Thoracic aorta (tissue), 2 donors: ENCODE measurements around the gene MED26. TPM values are rescaled to one million over a fixed set of nuclear protein-coding genes. Genes with fewer than 3 reads are reported as not detected.

Source experiments
- ATAC-seq: fragments of 150-250 bp; one replicate; pipeline ENCODE4 v1.8.0; 2017; ENCODE audit warnings: low read depth; ENCODE audit not compliant: insufficient number of reproducible peaks, low FRiP score
- DNase-seq: peaks from one replicate; pipeline ENCODE4 v3.0.0-alpha.2; 2020; ENCODE audit warnings: low spot score
- H3K27ac ChIP-seq, 2 donors: fragments of 200-600 bp; sonication (generic); 1 replicate in 1 of 2; 2 replicates in 1 of 2; pipeline ENCODE4 v1.5.1; 2016; ENCODE audit warnings: mild to moderate bottlenecking in 2 of 2, moderate library complexity in 2 of 2
- H3K27me3 ChIP-seq: fragments of 200-600 bp; sonication (generic); replicated peaks from 2 replicates; pipeline ENCODE4 v1.6.0; 2016; ENCODE audit warnings: mild to moderate bottlenecking; ENCODE audit not compliant: insufficient read depth
- H3K36me3 ChIP-seq: fragments of 200-600 bp; sonication (generic); one replicate; pipeline ENCODE4 v1.5.1; 2016
- H3K4me1 ChIP-seq, 2 donors: fragments of 200-600 bp; sonication (generic); 1 replicate in 1 of 2; 2 replicates in 1 of 2; pipeline versions ENCODE4 v1.5.1 to v1.6.0; 2016; ENCODE audit warnings: low read depth in 2 of 2, mild to moderate bottlenecking in 1 of 2; ENCODE audit not compliant: control insufficient read depth in 1 of 2
- H3K4me3 ChIP-seq: fragments of 200-600 bp; sonication (generic); 2 replicates; pipeline ENCODE4 v1.5.1; 2016; ENCODE audit warnings: mild to moderate bottlenecking
- H3K9me3 ChIP-seq: fragments of 200-600 bp; sonication (generic); 2 replicates; pipeline ENCODE4 v1.5.1; 2016
- total RNA-seq, 2 donors: library from RNA; depleted of rRNA; stranded (reverse); fragments of >200 nt; gene quantifications; one replicate each; pipeline versions ENCODE4 v1.1.0 to v1.2.3, GENCODE V29; 2016
- TF ChIP-seq, protein P1 (sequence below): fragments of 200-600 bp; sonication (generic); IDR thresholded peaks from one replicate; pipeline ENCODE4 v1.5.1; 2019; ENCODE audit warnings: antibody characterized with exemption

Gene MED26
- total RNA-seq, 2 donors from 2014 or later = 9.6 to 14.2 TPM

DNA sequence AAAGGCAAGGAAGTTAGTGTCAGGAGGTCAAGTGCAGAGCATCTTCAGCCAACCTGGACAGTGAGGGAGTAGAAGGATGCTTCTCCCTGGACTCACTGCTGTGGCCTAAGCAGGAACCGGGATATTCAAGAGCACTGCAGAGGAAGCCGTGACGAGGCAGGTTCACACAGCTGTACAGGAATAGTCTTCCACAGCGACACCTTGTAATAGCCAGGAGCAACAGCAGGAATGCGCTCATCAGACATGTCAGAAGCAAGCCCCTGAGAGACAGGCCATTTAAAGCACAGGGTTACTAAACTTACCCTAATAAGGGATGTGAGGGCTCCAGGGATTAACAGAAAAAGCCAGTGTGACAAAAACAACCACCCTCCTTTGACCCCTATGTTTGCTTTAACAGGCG is 3.5 kb upstream of the MED26 start:
- no peak for DNase-seq
- H3K4me3 ChIP-seq = no peak overlapping the region
- ATAC-seq = no peak
- H3K27me3 ChIP-seq = no peaks in the 10 kb centered on the region
- TF ChIP-seq, protein P1, sequence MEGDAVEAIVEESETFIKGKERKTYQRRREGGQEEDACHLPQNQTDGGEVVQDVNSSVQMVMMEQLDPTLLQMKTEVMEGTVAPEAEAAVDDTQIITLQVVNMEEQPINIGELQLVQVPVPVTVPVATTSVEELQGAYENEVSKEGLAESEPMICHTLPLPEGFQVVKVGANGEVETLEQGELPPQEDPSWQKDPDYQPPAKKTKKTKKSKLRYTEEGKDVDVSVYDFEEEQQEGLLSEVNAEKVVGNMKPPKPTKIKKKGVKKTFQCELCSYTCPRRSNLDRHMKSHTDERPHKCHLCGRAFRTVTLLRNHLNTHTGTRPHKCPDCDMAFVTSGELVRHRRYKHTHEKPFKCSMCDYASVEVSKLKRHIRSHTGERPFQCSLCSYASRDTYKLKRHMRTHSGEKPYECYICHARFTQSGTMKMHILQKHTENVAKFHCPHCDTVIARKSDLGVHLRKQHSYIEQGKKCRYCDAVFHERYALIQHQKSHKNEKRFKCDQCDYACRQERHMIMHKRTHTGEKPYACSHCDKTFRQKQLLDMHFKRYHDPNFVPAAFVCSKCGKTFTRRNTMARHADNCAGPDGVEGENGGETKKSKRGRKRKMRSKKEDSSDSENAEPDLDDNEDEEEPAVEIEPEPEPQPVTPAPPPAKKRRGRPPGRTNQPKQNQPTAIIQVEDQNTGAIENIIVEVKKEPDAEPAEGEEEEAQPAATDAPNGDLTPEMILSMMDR = no peak
- no peaks in the 10 kb centered on the region for H3K9me3 ChIP-seq
- H3K4me1 ChIP-seq = peaks cover 12 to 16% of the 10 kb centered on the region in 2 donors
- peaks cover 11% of the 10 kb centered on the region for H3K36me3 ChIP-seq
- no peak overlapping the region for H3K27ac ChIP-seq

DNA sequence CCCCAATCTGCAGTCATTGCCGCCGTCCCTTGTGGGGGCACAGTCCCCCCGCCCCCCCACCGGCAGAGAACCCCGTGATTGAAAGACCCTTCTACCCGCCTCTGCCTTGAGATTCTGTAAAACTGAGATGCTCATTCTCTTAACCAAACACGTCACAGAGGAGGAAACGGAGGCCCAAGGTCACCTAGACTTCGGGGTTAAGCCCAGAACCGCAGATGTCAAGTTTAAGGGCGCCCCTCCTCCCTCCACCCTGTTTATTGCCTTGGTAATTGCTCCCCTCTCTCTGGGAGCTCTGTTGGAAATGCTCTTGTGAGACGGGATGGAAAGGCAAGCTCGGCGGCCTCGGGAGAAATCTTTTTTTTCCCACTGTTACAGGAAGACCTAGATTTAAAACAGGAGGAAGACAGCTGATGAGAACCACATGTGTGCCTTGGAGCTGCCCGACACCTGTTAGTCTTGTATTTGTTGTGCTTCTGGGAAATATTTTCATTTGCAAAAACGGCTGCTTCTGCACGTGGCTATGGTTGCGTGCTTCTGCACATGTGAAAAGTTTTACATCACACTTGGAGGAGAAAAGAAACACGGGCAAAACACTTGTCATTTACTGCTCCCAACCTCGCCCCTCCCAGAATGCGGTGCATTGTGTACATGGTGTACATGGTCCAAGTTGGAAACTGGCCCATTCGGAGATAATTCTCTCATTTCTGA is 1.1 kb upstream of the MED26 start:
- TF ChIP-seq, protein P1 = no peak
- no peak for ATAC-seq
- peaks cover 4% of the 10 kb centered on the region for H3K36me3 ChIP-seq
- H3K27ac ChIP-seq = peak overlapping the region; percentile 83 to 86
- no peak for DNase-seq
- H3K27me3 ChIP-seq = no peaks in the 10 kb centered on the region
- peak overlapping the region; percentile 96 for H3K4me3 ChIP-seq
- no peaks in the 10 kb centered on the region for H3K9me3 ChIP-seq
- H3K4me1 ChIP-seq = peaks cover 16 to 28% of the 10 kb centered on the region in 2 donors

DNA sequence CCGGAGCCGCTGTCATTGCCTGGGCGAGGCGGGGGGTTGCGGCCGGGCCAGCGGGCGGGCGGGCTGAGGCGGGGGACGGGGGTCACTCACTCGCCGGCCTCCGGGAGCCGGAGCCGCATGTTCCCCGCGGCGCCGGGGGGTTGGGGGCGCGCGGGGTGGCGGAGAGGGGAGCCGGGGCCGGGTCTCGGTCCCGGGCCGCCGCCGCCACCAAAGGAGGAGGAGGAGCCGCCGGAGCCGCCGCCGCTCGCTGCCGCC is 149 bp downstream of the MED26 start:
- Histone ChIP-seq H3K4me3 (peak overlapping the region; percentile 96), H3K4me1 (peaks cover 16 to 28% of the 10 kb centered on the region in 2 donors), H3K27me3 (no peaks in the 10 kb centered on the region), H3K36me3 (no peaks in the 10 kb centered on the region), H3K27ac (peak overlapping the region; percentile 59 to 67), H3K9me3 (no peaks in the 10 kb centered on the region)
- ATAC-seq (no peak), DNase-seq (no peak)
- TF ChIP-seq, protein P1 = no peak

DNA sequence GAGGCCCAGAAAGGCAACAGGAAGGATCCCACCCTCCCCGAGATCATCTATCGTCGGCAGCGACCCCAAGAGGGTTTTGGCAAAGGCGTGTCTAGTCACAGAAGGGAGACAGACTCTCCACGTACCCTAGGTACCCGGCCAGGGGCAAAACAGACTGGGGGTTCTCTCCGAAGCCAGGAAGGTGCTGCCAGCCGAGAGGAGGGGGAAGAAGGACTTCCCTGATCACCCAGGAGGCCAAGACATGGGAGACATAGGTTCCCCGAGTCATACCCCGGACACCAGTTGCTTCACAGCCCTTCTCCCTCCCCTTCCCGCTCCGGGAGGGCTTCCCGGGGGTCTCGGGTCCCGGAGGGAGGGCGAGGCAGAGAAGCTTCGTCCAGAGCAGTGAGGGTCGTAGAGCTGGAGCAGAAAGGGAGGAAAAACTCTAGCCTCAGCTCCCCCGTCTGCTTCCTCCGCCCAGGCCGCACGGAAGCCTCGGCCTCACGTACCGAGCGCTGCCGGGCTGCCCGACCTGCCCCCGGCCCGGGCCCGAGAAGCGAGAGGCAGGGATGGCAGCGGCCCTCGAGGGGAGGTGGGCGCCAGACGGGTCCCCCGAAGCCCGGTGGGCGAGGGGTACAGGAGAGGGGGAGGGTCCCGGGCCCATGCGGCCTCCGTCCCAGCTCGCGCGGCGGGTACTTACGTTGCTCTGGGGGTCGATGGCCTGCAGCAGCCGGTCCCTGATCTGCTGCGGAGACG is 644 bp downstream of the MED26 start:
- no peak for ATAC-seq
- Histone ChIP-seq H3K27ac (peak overlapping the region; percentile 59 to 67), H3K27me3 (no peaks in the 10 kb centered on the region), H3K36me3 (no peaks in the 10 kb centered on the region), H3K4me3 (peak overlapping the region; percentile 96), H3K4me1 (peaks cover 16 to 28% of the 10 kb centered on the region in 2 donors), H3K9me3 (no peaks in the 10 kb centered on the region)
- TF ChIP-seq, protein P1 = no peak
- DNase-seq = no peak

DNA sequence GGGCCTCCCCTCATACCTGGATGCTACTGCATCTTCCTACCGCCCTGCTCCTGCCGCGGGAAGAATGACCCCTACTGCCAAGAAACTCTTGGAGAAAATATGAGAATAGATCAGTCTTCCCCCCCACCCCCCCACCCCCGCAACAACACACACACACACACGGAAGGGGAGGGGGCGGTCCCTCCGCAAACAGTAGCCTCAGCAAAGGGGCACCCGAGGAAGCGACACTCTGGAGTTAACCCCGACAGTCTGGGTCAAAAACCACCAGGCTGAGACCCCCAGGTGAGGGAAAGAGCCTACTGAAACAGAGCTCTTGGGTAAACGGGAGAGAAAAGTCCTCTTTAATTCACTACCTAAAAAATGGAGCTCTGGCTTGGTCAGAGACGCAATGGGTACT is 1.2 kb downstream of the MED26 start:
- TF ChIP-seq, protein P1 = no peak
- Histone ChIP-seq H3K36me3 (no peaks in the 10 kb centered on the region), H3K27me3 (no peaks in the 10 kb centered on the region), H3K4me3 (peak overlapping the region; percentile 96), H3K4me1 (peaks cover 16 to 28% of the 10 kb centered on the region in 2 donors), H3K27ac (peak overlapping the region in 1 of 2 donors; percentile 67), H3K9me3 (no peaks in the 10 kb centered on the region)
- no peak for DNase-seq
- no peak for ATAC-seq
